ENCODE measurements around the gene LRRC36.
A peak's percentile ranks its signal among the peaks of the same experiment; 100 is the strongest.

Gene LRRC36

GRCh38 chr16:67424261-67424615 is 97.6 kb downstream of the LRRC36 start:
- Histone ChIP-seq H2BK120ac (ENCODE audit: low read depth, low read length) (no peak overlapping the region), H2AK5ac (ENCODE audit: low read depth, low read length) (no peak overlapping the region), H3K79me1 (ENCODE audit: low read depth, low read length) (no peaks in the 10 kb centered on the region), H3K4me3 (ENCODE audit: low read length in 2 of 2) (no peak overlapping the region), H3K27me3 (ENCODE audit: control insufficient read depth in 3 of 3, insufficient read depth in 3 of 3, low read depth in 1 of 3, low read length in 3 of 3) (peaks cover 0 to 14% (median 11%) of the 10 kb centered on the region in 3 experiments), H2AFZ (ENCODE audit: low read length) (peak overlapping the region; percentile 73), H2BK12ac (ENCODE audit: low read length) (no peak overlapping the region), H3K4ac (ENCODE audit: low read length) (no peak overlapping the region), H2BK5ac (ENCODE audit: low read length) (no peak overlapping the region), H2BK15ac (ENCODE audit: low read length) (peak overlapping the region; percentile 46), H4K91ac (ENCODE audit: low read depth, low read length, poor library complexity) (no peak overlapping the region), H3K18ac (ENCODE audit: low read length) (peak overlapping the region; percentile 32), H3K23ac (ENCODE audit: low read depth, low read length, poor library complexity) (no peak overlapping the region), H3K4me1 (ENCODE audit: control insufficient read depth in 2 of 2, insufficient read depth in 1 of 2, low read depth in 1 of 2, low read length in 2 of 2) (peaks cover 16 to 19% of the 10 kb centered on the region in 2 donors), H3K9me3 (replicated peaks in 1 of 2; ENCODE audit: control insufficient read depth in 2 of 2, insufficient read depth in 1 of 2, low read depth in 1 of 2, low read length in 2 of 2) (no peaks in the 10 kb centered on the region), H3K9ac (ENCODE audit: low read depth, low read length, poor library complexity) (no peak overlapping the region), H3K27ac (replicated peaks; ENCODE audit: low read length) (no peak overlapping the region), H3K36me3 (replicated peaks in 1 of 2; ENCODE audit: control insufficient read depth in 2 of 2, insufficient read depth in 2 of 2, low read length in 2 of 2) (no peaks in the 10 kb centered on the region), H3K14ac (ENCODE audit: low read length) (no peak overlapping the region), H3K4me2 (ENCODE audit: insufficient read depth, low read length, poor library complexity, severe bottlenecking) (no peak overlapping the region), H4K8ac (ENCODE audit: low read depth, low read length) (no peak overlapping the region)
- no CpG with 5 or more reads among the region's 5 CpGs for WGBS, 2 donors (ENCODE audit: extremely low coverage in 2 of 2, insufficient read length in 2 of 2, insufficient replicate concordance in 1 of 2)
- no peak for DNase-seq (ENCODE audit: low spot score)

- no peak overlapping the region for H3K14ac ChIP-seq (ENCODE audit: low read length)
- no peak overlapping the region for H3K18ac ChIP-seq (ENCODE audit: low read length)
- no peak overlapping the region for H2AK5ac ChIP-seq (ENCODE audit: low read depth, low read length)
- no peak for DNase-seq (ENCODE audit: low spot score)
- no peak overlapping the region for H2BK15ac ChIP-seq (ENCODE audit: low read length)
- H3K9ac ChIP-seq (ENCODE audit: low read depth, low read length, poor library complexity), result no peak overlapping the region
- no peaks in the 10 kb centered on the region for H3K79me1 ChIP-seq (ENCODE audit: low read depth, low read length)
- no peaks in the 10 kb centered on the region for H3K36me3 ChIP-seq (replicated peaks in 1 of 2; ENCODE audit: control insufficient read depth in 2 of 2, insufficient read depth in 2 of 2, low read length in 2 of 2)
- no peak overlapping the region for H3K4me2 ChIP-seq (ENCODE audit: insufficient read depth, low read length, poor library complexity, severe bottlenecking)
- peaks cover 3 to 22% (median 19%) of the 10 kb centered on the region in 3 experiments for H3K27me3 ChIP-seq (ENCODE audit: control insufficient read depth in 3 of 3, insufficient read depth in 3 of 3, low read depth in 1 of 3, low read length in 3 of 3)
- no peak overlapping the region for H3K4me3 ChIP-seq (ENCODE audit: low read length in 2 of 2)
- H3K23ac ChIP-seq (ENCODE audit: low read depth, low read length, poor library complexity), result no peak overlapping the region
- no peaks in the 10 kb centered on the region for H3K9me3 ChIP-seq (replicated peaks in 1 of 2; ENCODE audit: control insufficient read depth in 2 of 2, insufficient read depth in 1 of 2, low read depth in 1 of 2, low read length in 2 of 2)
- H2BK12ac ChIP-seq (ENCODE audit: low read length), result no peak overlapping the region
- H4K8ac ChIP-seq (ENCODE audit: low read depth, low read length), result no peak overlapping the region
- H2AFZ ChIP-seq (ENCODE audit: low read length), result peak overlapping the region; percentile 73
- no peak overlapping the region for H2BK5ac ChIP-seq (ENCODE audit: low read length)
- H3K4ac ChIP-seq (ENCODE audit: low read length), result no peak overlapping the region
- WGBS, 2 donors (ENCODE audit: extremely low coverage in 2 of 2, insufficient read length in 2 of 2, insufficient replicate concordance in 1 of 2), result no CpG with 5 or more reads among the region's 6 CpGs
- peaks cover 17 to 21% of the 10 kb centered on the region in 2 donors for H3K4me1 ChIP-seq (ENCODE audit: control insufficient read depth in 2 of 2, insufficient read depth in 1 of 2, low read depth in 1 of 2, low read length in 2 of 2)
- no peak overlapping the region for H2BK120ac ChIP-seq (ENCODE audit: low read depth, low read length)
- no peak overlapping the region for H4K91ac ChIP-seq (ENCODE audit: low read depth, low read length, poor library complexity)
- H3K27ac ChIP-seq (replicated peaks; ENCODE audit: low read length), result no peak overlapping the region
These were observed 98.4 kb downstream of the LRRC36 start for GRCh38 chr16:67425061-67425460.

GRCh38 chr16:67425580-67425979 is 99.0 kb downstream of the LRRC36 start:
- Histone ChIP-seq H2BK15ac (ENCODE audit: low read length) (no peak overlapping the region), H4K91ac (ENCODE audit: low read depth, low read length, poor library complexity) (no peak overlapping the region), H2BK5ac (ENCODE audit: low read length) (no peak overlapping the region), H3K4ac (ENCODE audit: low read length) (no peak overlapping the region), H3K4me1 (ENCODE audit: control insufficient read depth in 2 of 2, insufficient read depth in 1 of 2, low read depth in 1 of 2, low read length in 2 of 2) (peaks cover 17 to 21% of the 10 kb centered on the region in 2 donors), H3K23ac (ENCODE audit: low read depth, low read length, poor library complexity) (no peak overlapping the region), H3K4me2 (ENCODE audit: insufficient read depth, low read length, poor library complexity, severe bottlenecking) (no peak overlapping the region), H3K9me3 (replicated peaks in 1 of 2; ENCODE audit: control insufficient read depth in 2 of 2, insufficient read depth in 1 of 2, low read depth in 1 of 2, low read length in 2 of 2) (no peaks in the 10 kb centered on the region), H3K79me1 (ENCODE audit: low read depth, low read length) (no peaks in the 10 kb centered on the region), H3K4me3 (ENCODE audit: low read length in 2 of 2) (no peak overlapping the region), H2AK5ac (ENCODE audit: low read depth, low read length) (peak overlapping the region; percentile 11), H2BK120ac (ENCODE audit: low read depth, low read length) (no peak overlapping the region), H3K14ac (ENCODE audit: low read length) (no peak overlapping the region), H2AFZ (ENCODE audit: low read length) (no peak overlapping the region), H4K8ac (ENCODE audit: low read depth, low read length) (no peak overlapping the region), H2BK12ac (ENCODE audit: low read length) (no peak overlapping the region), H3K9ac (ENCODE audit: low read depth, low read length, poor library complexity) (no peak overlapping the region), H3K27me3 (ENCODE audit: control insufficient read depth in 3 of 3, insufficient read depth in 3 of 3, low read depth in 1 of 3, low read length in 3 of 3) (peaks cover 8 to 27% (median 24%) of the 10 kb centered on the region in 3 experiments), H3K27ac (replicated peaks; ENCODE audit: low read length) (no peak overlapping the region), H3K18ac (ENCODE audit: low read length) (no peak overlapping the region), H3K36me3 (replicated peaks in 1 of 2; ENCODE audit: control insufficient read depth in 2 of 2, insufficient read depth in 2 of 2, low read length in 2 of 2) (no peaks in the 10 kb centered on the region)
- WGBS, 2 donors (ENCODE audit: extremely low coverage in 2 of 2, insufficient read length in 2 of 2, insufficient replicate concordance in 1 of 2), result no CpG with 5 or more reads among the region's 4 CpGs
- no peak for DNase-seq (ENCODE audit: low spot score)

- H3K4me1 ChIP-seq (ENCODE audit: control insufficient read depth in 2 of 2, insufficient read depth in 1 of 2, low read depth in 1 of 2, low read length in 2 of 2), result peaks cover 17 to 21% of the 10 kb centered on the region in 2 donors
- no peak overlapping the region for H3K4ac ChIP-seq (ENCODE audit: low read length)
- no peak overlapping the region for H3K23ac ChIP-seq (ENCODE audit: low read depth, low read length, poor library complexity)
- peak overlapping the region; percentile 11 for H2AK5ac ChIP-seq (ENCODE audit: low read depth, low read length)
- no CpG with 5 or more reads among the region's 7 CpGs for WGBS, 2 donors (ENCODE audit: extremely low coverage in 2 of 2, insufficient read length in 2 of 2, insufficient replicate concordance in 1 of 2)
- H4K91ac ChIP-seq (ENCODE audit: low read depth, low read length, poor library complexity), result no peak overlapping the region
- no peak overlapping the region for H2AFZ ChIP-seq (ENCODE audit: low read length)
- H3K27me3 ChIP-seq (ENCODE audit: control insufficient read depth in 3 of 3, insufficient read depth in 3 of 3, low read depth in 1 of 3, low read length in 3 of 3), result peaks cover 10 to 29% (median 25%) of the 10 kb centered on the region in 3 experiments
- H3K18ac ChIP-seq (ENCODE audit: low read length), result no peak overlapping the region
- no peak overlapping the region for H4K8ac ChIP-seq (ENCODE audit: low read depth, low read length)
- H2BK120ac ChIP-seq (ENCODE audit: low read depth, low read length), result no peak overlapping the region
- no peaks in the 10 kb centered on the region for H3K79me1 ChIP-seq (ENCODE audit: low read depth, low read length)
- H2BK5ac ChIP-seq (ENCODE audit: low read length), result no peak overlapping the region
- no peak for DNase-seq (ENCODE audit: low spot score)
- H3K9me3 ChIP-seq (replicated peaks in 1 of 2; ENCODE audit: control insufficient read depth in 2 of 2, insufficient read depth in 1 of 2, low read depth in 1 of 2, low read length in 2 of 2), result no peaks in the 10 kb centered on the region
- no peak overlapping the region for H3K27ac ChIP-seq (replicated peaks; ENCODE audit: low read length)
- no peak overlapping the region for H3K4me3 ChIP-seq (ENCODE audit: low read length in 2 of 2)
- no peak overlapping the region for H3K9ac ChIP-seq (ENCODE audit: low read depth, low read length, poor library complexity)
- H3K14ac ChIP-seq (ENCODE audit: low read length), result no peak overlapping the region
- H3K36me3 ChIP-seq (replicated peaks in 1 of 2; ENCODE audit: control insufficient read depth in 2 of 2, insufficient read depth in 2 of 2, low read length in 2 of 2), result no peaks in the 10 kb centered on the region
- H2BK12ac ChIP-seq (ENCODE audit: low read length), result no peak overlapping the region
- no peak overlapping the region for H3K4me2 ChIP-seq (ENCODE audit: insufficient read depth, low read length, poor library complexity, severe bottlenecking)
- no peak overlapping the region for H2BK15ac ChIP-seq (ENCODE audit: low read length)
These were observed 99.4 kb downstream of the LRRC36 start for GRCh38 chr16:67426022-67426421.

All from neuronal stem cell (in vitro differentiated cells).